Measurements from ENCODE around the gene TMEM132D.

DNA sequence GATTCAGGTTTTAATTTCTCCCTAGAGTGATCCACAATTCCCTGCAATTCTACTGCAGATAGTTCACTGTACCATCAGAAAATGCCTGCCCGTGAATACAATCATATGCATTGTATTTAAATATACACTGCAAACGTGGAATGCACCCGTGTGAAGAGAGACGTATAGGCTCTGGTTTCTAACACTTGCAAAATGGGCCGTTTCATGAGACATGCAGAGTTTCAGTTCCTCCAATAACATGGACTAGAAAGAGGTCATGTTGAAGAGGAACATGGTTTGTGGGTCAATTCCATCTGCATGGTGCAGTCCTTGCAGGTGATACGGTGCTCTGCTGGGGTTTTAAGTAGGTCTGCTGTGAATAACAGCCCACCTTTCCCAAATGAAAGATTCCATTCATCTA is 373.3 kb downstream of the TMEM132D start:
- TF ChIP-seq, protein P1, sequence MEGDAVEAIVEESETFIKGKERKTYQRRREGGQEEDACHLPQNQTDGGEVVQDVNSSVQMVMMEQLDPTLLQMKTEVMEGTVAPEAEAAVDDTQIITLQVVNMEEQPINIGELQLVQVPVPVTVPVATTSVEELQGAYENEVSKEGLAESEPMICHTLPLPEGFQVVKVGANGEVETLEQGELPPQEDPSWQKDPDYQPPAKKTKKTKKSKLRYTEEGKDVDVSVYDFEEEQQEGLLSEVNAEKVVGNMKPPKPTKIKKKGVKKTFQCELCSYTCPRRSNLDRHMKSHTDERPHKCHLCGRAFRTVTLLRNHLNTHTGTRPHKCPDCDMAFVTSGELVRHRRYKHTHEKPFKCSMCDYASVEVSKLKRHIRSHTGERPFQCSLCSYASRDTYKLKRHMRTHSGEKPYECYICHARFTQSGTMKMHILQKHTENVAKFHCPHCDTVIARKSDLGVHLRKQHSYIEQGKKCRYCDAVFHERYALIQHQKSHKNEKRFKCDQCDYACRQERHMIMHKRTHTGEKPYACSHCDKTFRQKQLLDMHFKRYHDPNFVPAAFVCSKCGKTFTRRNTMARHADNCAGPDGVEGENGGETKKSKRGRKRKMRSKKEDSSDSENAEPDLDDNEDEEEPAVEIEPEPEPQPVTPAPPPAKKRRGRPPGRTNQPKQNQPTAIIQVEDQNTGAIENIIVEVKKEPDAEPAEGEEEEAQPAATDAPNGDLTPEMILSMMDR (IDR thresholded peaks at IDR 0.05): no peak
- no peak for TF ChIP-seq POLR2A (IDR thresholded peaks at IDR 0.05)
